ENCODE measurements around the gene ADAR. TPM values are rescaled to one million over a fixed set of nuclear protein-coding genes. Genes with fewer than 3 reads are reported as not detected.

ADAR gene
- total and polyA plus RNA-seq, 2 of the 8 experiments (the other 6 are each of a cell fraction or from before 2014, with no cell fraction given), result 125 to 242 TPM

- TF ChIP-seq USF2 (IDR thresholded peaks at IDR 0.05; ENCODE audit: low read length) (no peak), RBBP5 (IDR thresholded peaks at IDR 0.05; ENCODE audit: borderline replicate concordance, low read depth, low read length) (no peak), CHD2 (IDR thresholded peaks at IDR 0.05; ENCODE audit: low read length) (no peak), CHD7 (IDR thresholded peaks at IDR 0.05; ENCODE audit: insufficient replicate concordance, low read length) (no peak), E2F6 (IDR thresholded peaks at IDR 0.05) (peak; percentile 56), CEBPB (IDR thresholded peaks at IDR 0.05; ENCODE audit: low read depth, low read length) (no peak), SAP30 (IDR thresholded peaks at IDR 0.05; ENCODE audit: insufficient read depth, insufficient replicate concordance, low read length) (peak; percentile 58), JUN (IDR thresholded peaks at IDR 0.05; ENCODE audit: low read depth, low read length) (no peak)
Observed at GRCh38 chr1:154567386-154568156, 40.4 kb downstream of the ADAR start, which contains the start of gene CHRNB2 (continued).
